Measurements from ENCODE around the gene PDE4D. TPM values are rescaled to one million over a fixed set of nuclear protein-coding genes. Genes with fewer than 3 reads are reported as not detected.

Gene PDE4D
- total and polyA plus RNA-seq, 4 donors: 12.8 to 167 (median 44.5) TPM

GRCh38 chr5:59264639-59265245 is 628.8 kb downstream of the PDE4D start:
- Histone ChIP-seq H3K36me3 (ENCODE audit: control insufficient read depth in 4 of 4, insufficient read depth in 4 of 4, low read length in 4 of 4) (no peaks in the 10 kb centered on the region), H3K9me3 (ENCODE audit: control insufficient read depth in 4 of 4, insufficient read depth in 3 of 4, low read length in 3 of 4) (no peaks in the 10 kb centered on the region), H3K4me3 (no peak overlapping the region), H3K27me3 (ENCODE audit: control insufficient read depth in 3 of 3, insufficient read depth in 3 of 3, low read length in 2 of 3) (no peaks in the 10 kb centered on the region), H3K27ac (ENCODE audit: low read depth in 1 of 2, low read length in 1 of 2) (no peak overlapping the region), H3K4me1 (ENCODE audit: control insufficient read depth in 5 of 5, insufficient read depth in 5 of 5, low read length in 5 of 5) (peaks cover 0 to 7% (median 0%) of the 10 kb centered on the region in 5 donors), H3K9ac (ENCODE audit: insufficient read depth in 1 of 2, low read length in 2 of 2) (no peak overlapping the region)
- no peak for DNase-seq
- 80 to 89% methylated on average over 4 of the region's 4 CpGs for WGBS, 2 donors
- ATAC-seq (ENCODE audit: insufficient read depth, low FRiP score): no peak
- TF ChIP-seq CTCF (IDR thresholded peaks at IDR 0.05; ENCODE audit: control extremely low read depth, extremely low read depth): no peak

- TF ChIP-seq CTCF (IDR thresholded peaks at IDR 0.05; ENCODE audit: control extremely low read depth, extremely low read depth): no peak
- Histone ChIP-seq H3K4me1 (ENCODE audit: control insufficient read depth in 5 of 5, insufficient read depth in 5 of 5, low read length in 5 of 5) (peaks cover 0 to 10% (median 0%) of the 10 kb centered on the region in 5 donors), H3K9me3 (ENCODE audit: control insufficient read depth in 4 of 4, insufficient read depth in 3 of 4, low read length in 3 of 4) (no peaks in the 10 kb centered on the region), H3K36me3 (ENCODE audit: control insufficient read depth in 4 of 4, insufficient read depth in 4 of 4, low read length in 4 of 4) (no peaks in the 10 kb centered on the region), H3K27ac (ENCODE audit: low read depth in 1 of 2, low read length in 1 of 2) (no peak overlapping the region), H3K27me3 (ENCODE audit: control insufficient read depth in 3 of 3, insufficient read depth in 3 of 3, low read length in 2 of 3) (no peaks in the 10 kb centered on the region), H3K4me3 (no peak overlapping the region), H3K9ac (ENCODE audit: insufficient read depth in 1 of 2, low read length in 2 of 2) (no peak overlapping the region)
- ATAC-seq (ENCODE audit: insufficient read depth, low FRiP score) (no peak), DNase-seq (no peak)
- 83 to 91% methylated on average over 2 of the region's 2 CpGs for WGBS, 2 donors
Measured at GRCh38 chr5:59264013-59264412, 629.5 kb downstream of the PDE4D start.

GRCh38 chr5:59261969-59262368 is 631.6 kb downstream of the PDE4D start:
- no peak for DNase-seq
- Histone ChIP-seq H3K27ac (ENCODE audit: low read depth in 1 of 2, low read length in 1 of 2) (no peak overlapping the region), H3K4me1 (ENCODE audit: control insufficient read depth in 5 of 5, insufficient read depth in 5 of 5, low read length in 5 of 5) (peaks cover 0 to 5% (median 0%) of the 10 kb centered on the region in 5 donors), H3K36me3 (ENCODE audit: control insufficient read depth in 4 of 4, insufficient read depth in 4 of 4, low read length in 4 of 4) (no peaks in the 10 kb centered on the region), H3K9ac (ENCODE audit: insufficient read depth in 1 of 2, low read length in 2 of 2) (no peak overlapping the region), H3K27me3 (ENCODE audit: control insufficient read depth in 3 of 3, insufficient read depth in 3 of 3, low read length in 2 of 3) (no peaks in the 10 kb centered on the region), H3K9me3 (ENCODE audit: control insufficient read depth in 4 of 4, insufficient read depth in 3 of 4, low read length in 3 of 4) (no peaks in the 10 kb centered on the region), H3K4me3 (no peak overlapping the region)
- WGBS, 2 donors: 94% methylated on average over 1 of the region's 1 CpG
- TF ChIP-seq CTCF (IDR thresholded peaks at IDR 0.05; ENCODE audit: control extremely low read depth, extremely low read depth): no peak
- ATAC-seq (ENCODE audit: insufficient read depth, low FRiP score): no peak

GRCh38 chr5:59260973-59261372 is 632.6 kb downstream of the PDE4D start:
- TF ChIP-seq CTCF (IDR thresholded peaks at IDR 0.05; ENCODE audit: control extremely low read depth, extremely low read depth): no peak
- WGBS, 2 donors: 82 to 87% methylated on average over 1 of the region's 1 CpG
- no peak overlapping the region for H3K27ac ChIP-seq (ENCODE audit: low read depth in 1 of 2, low read length in 1 of 2)
- ATAC-seq (ENCODE audit: insufficient read depth, low FRiP score): no peak
- no peaks in the 10 kb centered on the region for H3K36me3 ChIP-seq (ENCODE audit: control insufficient read depth in 4 of 4, insufficient read depth in 4 of 4, low read length in 4 of 4)
- H3K4me3 ChIP-seq: no peak overlapping the region
- H3K9ac ChIP-seq (ENCODE audit: insufficient read depth in 1 of 2, low read length in 2 of 2): no peak overlapping the region
- H3K4me1 ChIP-seq (ENCODE audit: control insufficient read depth in 5 of 5, insufficient read depth in 5 of 5, low read length in 5 of 5): peaks cover 0 to 12% (median 0%) of the 10 kb centered on the region in 5 donors
- no peak for DNase-seq
- H3K9me3 ChIP-seq (ENCODE audit: control insufficient read depth in 4 of 4, insufficient read depth in 3 of 4, low read length in 3 of 4): no peaks in the 10 kb centered on the region
- no peaks in the 10 kb centered on the region for H3K27me3 ChIP-seq (ENCODE audit: control insufficient read depth in 3 of 3, insufficient read depth in 3 of 3, low read length in 2 of 3)

Data from lung (tissue), 12 donors.